ENCODE results near the gene LAMC3.
"Not testable (repeated sequence)": the region's sequence is repeated elsewhere in the genome, so short reads cannot be mapped to it uniquely, and the experiment has no call there.

LAMC3 gene

DNA sequence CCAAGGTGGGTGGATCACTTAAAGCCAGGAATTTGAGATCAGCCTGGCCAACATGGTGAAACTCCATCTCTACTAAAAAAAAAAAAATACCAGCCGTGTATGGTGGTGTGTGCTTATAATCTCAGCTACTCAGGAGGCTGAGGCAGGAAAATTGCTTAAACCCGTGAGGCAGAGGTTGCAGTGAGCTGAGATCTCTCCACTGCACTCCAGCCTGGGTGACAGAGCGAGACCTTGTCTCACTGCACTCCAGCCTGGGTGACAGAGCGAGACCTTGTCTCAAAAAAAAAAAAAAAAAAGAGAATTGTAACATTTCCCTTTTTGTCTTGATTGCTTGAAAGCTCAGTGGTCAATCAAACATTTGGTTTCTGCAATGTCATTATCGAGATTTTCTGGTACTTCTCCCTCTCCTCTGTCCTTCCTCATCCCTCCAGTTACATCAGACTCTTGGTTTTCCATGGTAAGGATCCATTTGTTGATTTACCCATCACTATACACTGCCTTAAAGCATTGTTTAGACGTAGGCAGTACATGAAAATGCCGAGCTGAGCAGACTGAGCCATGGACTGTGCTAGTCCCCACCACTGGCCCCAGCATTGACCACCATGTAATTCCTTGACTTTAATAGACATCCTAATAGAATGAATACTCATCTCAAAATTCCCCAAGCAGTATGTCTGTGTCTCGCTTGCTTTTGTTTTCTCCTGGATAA is 75.8 kb downstream of the LAMC3 start:
- no peak for DNase-seq

DNA sequence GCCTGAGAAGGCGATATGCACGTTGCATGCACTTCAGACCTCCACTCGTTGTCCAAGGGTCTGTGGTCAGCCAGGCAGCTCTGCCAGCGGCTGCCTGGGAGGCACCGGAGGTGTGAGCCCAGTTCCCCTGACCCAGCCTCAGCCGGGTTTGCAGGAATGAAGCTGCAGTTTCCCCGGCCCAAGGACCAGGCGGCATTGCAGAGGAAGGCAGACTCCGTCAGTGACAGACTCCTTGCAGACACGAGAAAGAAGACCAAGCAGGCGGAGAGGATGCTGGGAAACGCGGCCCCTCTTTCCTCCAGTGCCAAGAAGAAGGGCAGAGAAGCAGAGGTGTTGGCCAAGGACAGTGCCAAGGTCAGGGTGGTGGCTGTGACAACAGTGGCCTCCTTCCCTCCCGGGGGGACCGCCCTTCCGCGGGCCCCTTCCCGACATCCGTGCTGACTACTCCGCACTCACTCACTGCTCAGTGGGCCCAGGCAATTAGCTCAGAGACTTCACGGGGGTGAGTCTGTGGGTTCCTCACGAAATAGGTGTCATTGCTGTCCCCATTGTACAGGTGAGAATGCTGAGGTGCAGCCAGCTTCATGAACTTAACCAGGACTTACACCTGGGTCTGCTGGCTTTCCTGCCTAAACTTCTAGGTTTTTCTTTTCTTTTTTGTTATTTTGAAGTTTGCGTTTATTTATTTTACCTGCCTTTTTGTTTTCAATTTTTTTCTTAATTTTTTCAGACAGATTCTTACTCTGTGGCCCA is 76.6 kb downstream of the LAMC3 start:
- no peak for DNase-seq

- DNase-seq, result no peak
Observed at GRCh38 chr9:131087354-131087893, 78.5 kb downstream of the LAMC3 start.

DNA sequence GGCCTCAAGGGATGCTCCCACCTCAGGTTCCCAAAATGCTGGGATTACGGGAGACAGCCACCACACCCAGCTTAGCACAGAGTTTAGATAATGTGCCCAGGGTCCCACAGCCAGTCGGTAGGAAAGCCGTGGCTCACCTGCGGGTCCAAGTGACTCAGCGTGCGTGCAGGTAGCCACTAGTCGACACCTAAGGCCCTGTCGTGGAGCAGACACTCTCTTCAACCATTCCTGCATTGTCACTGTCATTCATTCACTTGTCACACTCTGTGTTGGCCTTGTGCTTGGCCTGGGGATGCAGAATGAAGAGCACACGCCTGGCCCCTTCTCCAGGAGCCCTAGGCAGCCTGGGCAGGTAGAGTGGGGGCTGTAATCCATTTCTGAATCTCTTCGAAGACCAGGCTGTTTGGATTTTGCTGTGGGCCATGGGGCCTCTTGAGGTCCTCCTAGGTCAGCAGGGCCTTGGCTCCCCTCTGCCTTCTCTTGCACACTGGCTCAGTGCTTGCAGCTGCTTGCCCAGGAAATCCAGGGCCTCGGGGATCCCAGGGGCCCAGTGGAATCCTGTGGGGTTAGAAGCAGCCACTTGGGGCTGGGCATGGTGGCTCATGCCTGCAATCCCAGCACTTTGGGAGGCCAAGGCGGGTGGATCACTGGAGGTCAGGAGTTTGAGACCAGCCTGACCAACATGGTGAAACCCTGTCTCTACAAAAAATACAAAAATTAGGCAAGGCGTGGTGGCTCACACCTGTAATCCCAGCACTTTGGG is 81.2 kb downstream of the LAMC3 start:
- no peak for DNase-seq

DNA sequence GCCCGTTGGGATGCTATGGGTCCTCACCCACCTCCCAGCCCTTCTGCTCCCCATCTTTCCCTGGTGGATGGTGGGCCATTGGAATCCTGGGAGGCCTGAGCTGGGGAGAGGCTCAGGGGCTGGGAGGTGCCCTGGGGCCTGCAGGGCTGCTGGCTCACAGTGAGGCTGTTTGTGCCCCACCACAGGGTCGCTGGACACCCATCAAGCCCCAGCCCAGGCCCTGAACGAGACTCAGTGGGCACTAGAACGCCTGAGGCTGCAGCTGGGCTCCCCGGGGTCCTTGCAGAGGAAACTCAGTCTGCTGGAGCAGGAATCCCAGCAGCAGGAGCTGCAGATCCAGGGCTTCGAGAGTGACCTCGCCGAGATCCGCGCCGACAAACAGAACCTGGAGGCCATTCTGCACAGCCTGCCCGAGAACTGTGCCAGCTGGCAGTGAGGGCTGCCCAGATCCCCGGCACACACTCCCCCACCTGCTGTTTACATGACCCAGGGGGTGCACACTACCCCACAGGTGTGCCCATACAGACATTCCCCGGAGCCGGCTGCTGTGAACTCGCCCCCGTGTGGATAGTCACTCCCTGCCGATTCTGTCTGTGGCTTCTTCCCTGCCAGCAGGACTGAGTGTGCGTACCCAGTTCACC is 82.5 kb downstream of the LAMC3 start:
- no peak for DNase-seq

- no peak for DNase-seq
Observed at GRCh38 chr9:131092030-131092429, 83.1 kb downstream of the LAMC3 start.

- DNase-seq, result no peak
Observed at GRCh38 chr9:131092548-131093440, 83.8 kb downstream of the LAMC3 start.

DNA sequence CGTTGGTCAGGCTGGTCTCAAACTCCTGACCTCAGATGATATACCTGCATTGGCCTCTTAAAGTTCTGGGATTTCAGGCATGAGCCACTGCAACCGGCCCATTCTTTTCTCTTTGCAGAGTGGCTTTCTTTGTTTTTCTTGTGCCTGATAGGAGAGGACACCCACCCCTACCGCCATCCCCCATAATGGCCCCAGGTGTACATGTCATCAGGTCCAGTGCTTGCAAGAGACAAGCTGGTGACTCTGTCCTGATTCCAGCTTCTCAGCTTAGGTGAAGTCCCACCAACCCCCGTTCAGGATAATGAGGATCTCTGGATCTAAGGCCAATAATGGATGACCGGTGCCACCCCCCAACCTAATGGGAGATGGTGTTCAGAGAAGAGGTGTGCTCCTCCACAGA is 85.0 kb downstream of the LAMC3 start:
- no peak for DNase-seq

DNA sequence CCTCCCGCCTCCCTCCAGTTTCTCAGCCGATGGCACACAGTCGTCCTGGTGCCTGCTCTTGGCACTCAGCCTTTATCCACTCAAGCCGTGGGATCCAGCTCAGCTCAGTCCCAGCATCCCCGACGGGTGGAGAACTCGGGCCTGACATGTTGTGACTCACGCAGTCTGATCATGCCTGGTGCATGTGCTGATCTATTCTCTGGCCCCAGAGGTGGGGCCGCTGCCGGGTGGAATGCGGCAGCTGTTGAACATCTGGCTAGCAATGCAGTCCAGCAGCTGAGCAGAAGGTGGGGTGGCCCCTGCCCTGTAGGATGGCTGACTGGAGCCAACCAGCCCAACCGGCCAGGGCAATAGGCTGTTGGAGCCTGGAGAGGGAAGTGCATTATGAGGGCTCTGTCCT is 85.6 kb downstream of the LAMC3 start:
- DNase-seq, result no peak

DNA sequence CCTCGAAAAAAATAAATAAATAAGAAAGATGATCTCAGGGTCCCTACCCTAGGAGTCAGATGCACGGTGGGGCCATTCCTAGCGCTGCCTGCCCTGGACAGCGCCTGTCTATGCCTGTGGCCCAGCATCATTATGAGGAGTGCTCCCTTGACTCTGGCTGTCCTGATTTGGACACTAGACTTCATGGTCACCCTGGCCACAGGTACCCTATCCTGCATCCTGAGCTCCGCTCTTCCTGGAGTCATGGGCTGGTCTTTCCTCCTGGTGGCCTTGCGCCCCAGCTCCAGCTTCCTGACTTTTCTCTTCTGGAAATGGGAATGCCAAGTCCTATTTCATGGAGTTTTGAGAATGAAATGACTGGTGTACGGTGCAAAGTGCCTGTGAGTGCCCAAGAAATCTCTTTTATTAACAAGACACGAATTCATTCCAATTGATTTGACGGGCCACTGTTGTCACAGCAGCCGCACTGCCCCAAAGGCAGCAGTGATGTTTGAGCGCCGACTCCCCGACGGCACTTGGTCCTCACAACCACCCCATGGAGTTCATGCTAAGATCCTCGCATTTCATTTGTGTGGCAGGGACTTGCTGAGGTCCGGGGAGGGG is 86.8 kb downstream of the LAMC3 start:
- DNase-seq, result no peak

GRCh38 chr9:131096269-131097125 is 87.5 kb downstream of the LAMC3 start, which contains the start of gene AIF1L:
Gene AIF1L (plus strand): TSS chr9:131096531. CDS start chr9:131096630, 99 bp downstream.
- no peak for DNase-seq

GRCh38 chr9:131097126-131097947 is 88.4 kb downstream of the LAMC3 start:
- DNase-seq, result no peak

- no peak for DNase-seq
Observed at GRCh38 chr9:131097948-131098278, 88.9 kb downstream of the LAMC3 start.

DNA sequence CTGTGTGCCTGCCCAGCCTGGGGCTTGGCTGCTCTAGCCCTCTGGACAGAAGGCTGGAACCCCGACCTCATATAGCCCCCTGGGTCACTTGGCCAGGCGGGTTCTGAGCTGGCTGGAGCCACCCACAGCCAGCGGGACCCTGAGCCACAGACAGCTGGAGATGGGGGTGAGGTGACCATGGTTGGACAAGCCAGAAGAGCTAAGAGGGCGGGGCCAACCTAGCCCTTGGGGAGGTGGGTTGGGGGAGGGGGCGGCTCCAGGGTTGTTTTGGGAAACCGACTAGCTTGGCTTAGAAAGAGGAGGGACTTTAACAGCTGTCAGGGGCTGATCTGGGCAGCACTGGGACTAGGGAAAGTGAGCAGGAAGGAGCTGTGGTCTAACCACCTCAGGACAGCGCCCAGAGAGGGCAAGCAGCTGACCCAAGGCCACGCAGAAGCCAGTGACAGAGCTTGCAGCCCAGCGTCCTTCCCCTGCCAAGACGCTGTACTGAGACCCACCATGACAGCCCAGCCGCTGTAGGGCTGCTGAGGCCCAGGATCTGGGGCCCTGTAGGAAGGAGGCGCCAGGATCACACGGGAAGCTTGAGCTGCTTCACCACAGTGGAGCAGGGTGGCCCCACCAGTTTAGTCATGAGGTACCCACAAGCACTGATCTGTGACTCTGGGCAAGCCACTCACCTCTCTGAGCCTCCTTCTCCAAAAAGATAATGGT is 89.6 kb downstream of the LAMC3 start:
- DNase-seq, result no peak

GRCh38 chr9:131099102-131099606 is 90.2 kb downstream of the LAMC3 start:
- no peak for DNase-seq

DNA sequence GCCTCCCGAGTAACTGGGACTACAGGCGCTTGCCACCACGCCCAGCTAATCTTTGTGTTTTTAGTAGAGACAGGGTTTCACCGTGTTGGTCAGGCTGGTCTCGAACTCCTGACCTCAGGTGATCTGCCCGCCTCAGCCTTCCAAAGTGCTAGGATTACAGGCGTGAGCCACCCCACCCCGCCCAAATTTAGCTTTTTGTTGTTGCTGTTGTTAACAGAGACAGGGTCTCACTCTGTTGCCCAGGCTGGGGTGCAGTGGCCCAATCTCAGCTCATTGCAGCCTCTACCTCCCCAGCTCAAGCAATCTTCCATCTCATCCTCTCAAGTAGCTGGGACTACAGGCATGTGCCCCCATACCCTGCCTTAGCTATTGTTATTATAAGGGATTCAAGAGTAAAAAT is 90.9 kb downstream of the LAMC3 start:
- not testable (repeated sequence) for DNase-seq

GRCh38 chr9:131100445-131100844 is 91.5 kb downstream of the LAMC3 start:
- DNase-seq, result no peak

DNA sequence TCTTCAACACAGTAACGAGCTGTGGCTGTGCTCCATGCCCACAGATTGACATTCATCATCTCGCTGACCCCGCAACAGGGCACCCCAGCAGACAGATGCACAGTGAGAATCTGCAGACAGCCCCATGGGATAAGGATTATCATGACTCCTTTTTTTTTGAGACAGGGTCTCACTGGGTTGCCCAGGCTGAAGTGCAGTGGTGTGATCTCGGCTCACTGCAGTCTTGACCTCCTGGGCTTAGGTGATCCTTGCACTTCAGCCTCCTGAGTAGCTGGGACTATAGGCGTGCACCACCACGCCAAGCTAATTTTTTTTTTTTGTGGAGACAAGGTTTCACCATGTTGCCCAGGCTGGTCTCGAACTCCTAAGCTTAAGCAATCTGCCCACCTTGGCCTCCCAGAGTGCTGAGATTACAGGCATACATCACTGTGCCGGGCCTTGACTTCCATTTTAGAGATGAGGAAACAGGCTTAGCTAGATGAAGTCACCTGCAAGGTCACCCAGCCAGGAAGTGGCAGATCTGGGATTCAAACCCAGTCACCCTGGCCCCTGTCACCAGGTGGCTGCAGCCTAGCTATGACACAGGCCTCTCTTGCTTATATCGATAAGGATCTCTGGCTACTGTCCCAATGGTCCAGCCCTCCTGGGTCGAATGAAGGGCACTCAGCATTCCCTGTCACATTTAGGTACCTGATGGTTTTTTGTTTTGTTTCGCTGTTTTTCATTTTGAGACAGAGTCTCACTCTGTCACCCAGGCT is 92.4 kb downstream of the LAMC3 start:
- DNase-seq, result no peak
